Measurements from ENCODE around the gene CPXM2.
A peak's percentile ranks its signal among the peaks of the same experiment; 100 is the strongest.

Gene CPXM2

DNA sequence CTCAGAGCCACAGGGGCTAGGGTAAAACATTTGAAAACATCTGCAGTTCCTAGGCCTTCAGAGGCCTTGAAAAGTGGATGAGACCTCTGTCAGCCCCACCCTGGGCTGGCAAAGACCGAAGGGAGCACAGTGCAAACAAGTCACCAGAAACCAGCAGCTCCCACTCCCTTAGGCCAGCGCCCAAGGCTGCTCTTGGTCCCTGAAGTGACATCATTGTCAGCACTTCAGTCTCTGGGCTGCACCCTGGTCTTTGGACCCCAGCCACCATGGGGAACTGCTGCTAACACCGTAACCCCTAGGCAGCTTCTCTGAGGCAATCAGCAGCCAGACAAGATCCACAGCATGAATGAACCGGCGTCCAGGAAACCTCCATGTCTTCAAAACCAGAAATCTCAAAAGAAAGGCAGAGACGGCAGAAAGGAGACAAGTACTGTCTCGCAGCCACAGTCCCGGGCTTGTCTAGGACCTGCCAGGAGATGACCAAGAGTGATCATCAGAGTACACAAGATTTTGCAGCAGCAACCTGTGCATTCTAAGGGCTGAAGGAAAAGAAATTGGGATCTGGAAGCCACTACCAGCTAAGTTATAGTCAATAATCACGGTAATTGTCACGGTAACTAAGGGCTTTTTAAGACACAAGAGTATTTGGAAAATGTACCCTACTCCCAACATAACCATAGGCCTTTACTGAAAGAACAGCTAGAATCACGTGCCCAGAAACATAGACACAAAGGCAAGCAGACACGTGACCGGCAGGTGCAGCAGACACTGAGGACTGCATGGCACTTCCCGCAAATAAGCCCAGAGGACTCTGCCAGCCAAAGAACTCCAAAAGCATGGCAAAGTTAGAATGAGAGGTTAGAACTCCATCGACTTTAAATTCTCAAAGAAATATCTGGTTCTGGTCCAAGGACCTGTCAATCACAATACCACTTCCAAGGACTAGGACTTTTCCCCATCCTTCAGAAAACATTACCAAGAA, 23.3 kb downstream of the CPXM2 start:
- no peak for ATAC-seq

DNA sequence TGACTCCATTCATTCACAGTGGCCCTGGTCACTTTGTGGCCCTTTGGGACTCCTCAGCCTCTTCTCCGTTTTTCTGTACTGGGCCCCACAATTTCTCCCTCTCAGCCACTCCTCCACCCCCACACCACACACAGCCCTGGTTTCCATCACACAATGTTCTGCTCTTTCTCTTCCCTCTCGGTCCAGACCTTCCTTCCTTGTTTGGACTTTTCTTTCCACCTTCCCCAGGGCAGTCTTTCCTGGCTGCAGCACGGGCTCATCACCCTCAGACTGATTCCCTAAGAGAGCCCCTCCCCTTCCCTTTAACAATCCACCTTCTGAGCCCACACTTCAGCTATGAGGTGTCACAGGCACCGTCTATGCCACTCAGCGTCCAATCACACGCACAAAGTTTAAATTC, 25.7 kb downstream of the CPXM2 start:
- no peak for ATAC-seq

DNA sequence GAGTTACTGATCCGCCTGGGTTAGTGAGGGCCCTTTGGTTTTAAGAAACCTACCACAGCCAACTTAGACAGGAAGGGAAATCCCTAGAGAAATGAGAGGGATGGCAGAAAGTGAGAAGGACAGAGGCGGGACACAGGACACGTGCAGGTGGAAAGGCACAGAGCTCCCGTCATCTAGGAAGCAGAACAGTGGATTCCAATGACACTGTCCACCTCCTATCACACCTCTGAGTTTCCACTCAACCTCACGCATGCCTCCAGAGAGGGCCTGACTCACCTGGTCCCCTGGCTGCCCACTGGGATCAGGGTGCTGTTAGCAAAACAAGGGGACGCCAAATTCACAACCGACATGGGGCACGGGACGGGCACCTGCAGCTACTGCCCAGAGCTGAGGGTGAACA, 26.3 kb downstream of the CPXM2 start:
- no peak for ATAC-seq

DNA sequence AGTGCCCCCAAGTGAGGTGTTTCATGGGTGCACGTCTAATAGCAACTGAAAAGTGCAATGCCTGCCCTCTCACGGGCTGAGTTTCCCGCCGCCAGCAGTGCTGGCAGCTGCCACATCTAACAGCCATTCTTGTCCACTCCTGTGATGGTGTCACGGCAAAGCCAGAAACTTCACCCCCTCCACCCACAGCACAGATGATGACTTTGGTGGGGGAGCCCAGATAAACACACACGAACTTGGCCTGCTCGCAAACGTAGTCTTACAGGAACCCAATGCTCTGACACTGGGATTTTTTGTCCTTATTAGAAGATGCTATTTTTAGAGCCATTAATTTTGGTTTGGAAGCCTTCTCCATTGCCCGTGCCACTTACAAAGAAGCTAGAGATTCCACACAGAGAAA, 26.7 kb downstream of the CPXM2 start:
- no peak for ATAC-seq

- ATAC-seq = no peak
Observed at GRCh38 chr10:123863721-123864482, 27.7 kb downstream of the CPXM2 start.

GRCh38 chr10:123863183-123863575, 28.4 kb downstream of the CPXM2 start:
- no peak for ATAC-seq

GRCh38 chr10:123862421-123863182, 29.0 kb downstream of the CPXM2 start:
- ATAC-seq = no peak

DNA sequence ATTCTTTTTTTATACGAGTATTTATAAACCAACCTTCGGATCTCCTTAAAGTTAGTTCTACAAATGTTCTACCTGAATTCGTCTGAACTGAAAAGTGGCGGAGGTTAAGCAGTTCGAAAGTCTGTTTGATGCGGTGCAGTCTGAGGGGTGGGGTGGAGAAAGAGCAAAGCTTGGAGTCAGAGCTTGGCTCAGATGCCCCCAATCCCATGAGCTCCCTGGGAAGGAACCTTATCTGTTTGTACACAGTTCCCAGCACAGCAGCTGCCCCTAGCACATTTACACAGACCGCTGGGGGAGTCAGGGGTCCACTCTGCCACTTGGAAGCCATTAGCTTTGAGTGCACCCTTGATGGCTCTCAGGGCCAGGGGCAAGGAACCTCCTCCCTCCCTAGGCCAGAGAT, 30.8 kb downstream of the CPXM2 start:
- ATAC-seq = no peak

GRCh38 chr10:123860209-123860608, 31.4 kb downstream of the CPXM2 start:
- ATAC-seq = no peak

DNA sequence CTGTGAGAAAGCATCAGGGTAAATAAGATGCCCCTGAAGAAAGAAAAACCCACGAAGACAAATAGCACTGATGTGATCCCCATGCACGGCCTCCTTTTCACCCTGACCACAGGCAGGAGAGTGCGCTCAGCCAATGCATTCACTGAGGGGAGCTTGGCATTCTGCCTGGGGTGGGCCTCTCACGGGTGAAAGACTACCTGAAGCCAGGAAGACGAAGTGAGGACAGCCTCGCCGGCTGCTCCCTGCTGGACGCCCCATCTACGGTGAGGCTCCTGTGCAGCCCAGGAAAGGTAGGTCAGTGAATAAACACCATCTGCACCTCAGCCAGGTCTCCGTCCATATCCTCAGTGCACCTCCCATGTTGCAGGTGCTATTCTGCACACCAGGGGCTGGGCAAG, 32.0 kb downstream of the CPXM2 start:
- ATAC-seq = no peak

GRCh38 chr10:123858907-123859652, 32.5 kb downstream of the CPXM2 start:
- ATAC-seq = no peak

GRCh38 chr10:123858077-123858681, 33.4 kb downstream of the CPXM2 start:
- no peak for ATAC-seq

- no peak for ATAC-seq
Observed at GRCh38 chr10:123857616-123858015, 34.0 kb downstream of the CPXM2 start.

GRCh38 chr10:123855008-123855684, 36.5 kb downstream of the CPXM2 start:
- no peak for ATAC-seq

DNA sequence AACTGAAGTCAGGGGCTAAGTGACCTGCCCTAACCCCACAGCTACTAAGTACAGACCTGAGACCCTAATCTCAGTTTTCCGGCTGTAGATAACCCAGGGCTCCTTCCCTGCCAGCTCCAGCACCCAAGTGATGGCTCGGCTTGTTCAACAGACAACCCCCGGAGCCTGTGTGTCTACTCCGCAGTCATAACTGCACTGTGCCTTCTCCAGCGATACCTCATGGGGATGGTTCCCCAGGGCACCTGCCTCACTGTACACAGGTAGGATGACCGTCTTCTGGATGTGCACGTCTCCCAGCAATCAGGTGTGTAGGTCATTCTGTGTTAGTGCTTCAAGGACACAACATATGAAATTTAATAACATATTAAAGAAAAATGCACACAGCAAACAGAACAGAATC, 37.1 kb downstream of the CPXM2 start:
- no peak for ATAC-seq

- no peak for ATAC-seq
Observed at GRCh38 chr10:123854003-123854402, 37.6 kb downstream of the CPXM2 start.

GRCh38 chr10:123852411-123852951, 39.1 kb downstream of the CPXM2 start:
- no peak for ATAC-seq

DNA sequence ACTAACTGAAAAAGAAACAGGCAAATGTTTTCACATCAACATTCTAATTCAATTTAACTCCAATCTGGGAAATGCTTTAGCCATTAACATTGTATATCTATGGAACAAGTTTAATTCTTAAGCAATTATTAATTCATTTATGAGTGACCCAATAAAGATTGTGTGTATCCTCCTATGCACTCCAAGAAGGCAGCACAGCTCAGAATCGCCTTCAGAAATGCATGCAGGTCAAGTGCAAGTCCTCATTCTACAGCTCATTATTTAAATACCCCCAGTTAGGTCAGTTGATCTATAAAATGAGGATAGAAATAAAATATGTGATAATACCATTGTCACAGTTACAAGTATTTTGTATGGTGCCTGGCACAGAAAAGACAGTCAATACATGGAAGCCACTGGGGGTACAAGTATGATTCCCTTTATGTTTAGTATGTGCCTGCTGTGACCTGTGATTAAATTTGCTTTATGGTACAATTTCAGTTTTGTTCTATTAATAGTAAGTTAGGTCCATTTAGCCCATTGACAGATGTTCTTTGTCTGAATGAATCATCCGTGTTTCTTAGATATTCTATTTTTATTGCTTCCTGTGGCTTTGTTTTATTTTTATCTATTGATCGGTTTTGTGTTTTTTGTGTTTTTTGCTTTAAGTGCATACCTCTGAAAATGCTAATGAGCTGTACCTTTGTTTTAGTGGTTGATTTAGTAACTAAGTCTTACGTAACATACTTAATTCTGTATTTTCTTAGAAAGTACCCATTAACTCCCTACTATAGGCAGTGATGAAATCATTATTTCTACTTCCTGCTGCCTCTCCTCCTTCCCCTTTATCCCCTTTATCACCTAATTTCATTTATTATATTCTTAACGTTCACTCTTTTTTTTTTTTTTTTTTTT, 42.8 kb downstream of the CPXM2 start:
- peak; percentile 25 to 41 for ATAC-seq

DNA sequence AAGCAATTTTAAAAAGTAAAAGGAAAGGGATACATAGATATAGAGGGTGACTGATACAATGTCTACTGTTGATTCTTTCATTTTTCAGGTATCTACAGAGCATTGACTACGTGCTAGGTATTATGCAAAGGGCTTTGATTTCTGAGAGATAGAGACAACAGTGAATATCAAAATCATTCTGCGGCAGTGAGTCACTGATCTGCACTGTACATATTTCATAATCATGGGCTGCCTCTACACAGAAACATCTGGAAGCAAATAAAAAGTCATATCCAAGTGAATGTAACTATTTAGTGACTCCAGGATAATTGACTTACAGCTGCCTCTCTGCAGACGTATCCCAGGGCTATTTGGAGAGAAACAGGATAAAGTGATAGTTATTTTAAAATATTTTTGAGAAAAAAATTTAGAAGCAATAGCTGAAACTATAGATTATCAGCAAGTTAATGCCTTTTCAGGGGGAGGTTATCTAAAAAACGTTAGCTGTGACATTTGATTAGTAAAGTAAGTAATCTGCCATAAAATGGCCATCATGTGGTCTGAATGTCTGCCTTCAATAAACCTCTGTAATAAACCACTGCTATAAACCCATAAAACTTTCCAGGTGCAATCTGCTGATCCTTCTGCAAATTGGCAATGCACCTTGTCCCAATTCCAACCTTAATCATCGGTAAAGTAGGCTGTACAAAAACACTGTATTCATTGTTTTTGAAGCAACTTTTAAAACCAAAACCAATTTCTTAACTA, 43.7 kb downstream of the CPXM2 start:
- ATAC-seq = no peak

Data from activated CD4-positive, CD25-positive, alpha-beta regulatory T cell treated with anti-CD3 and anti-CD28 coated beads, Interleukin-2, amount 50 U/mL, for 24 hours (primary cell).